Effector memory CD8-positive, alpha-beta T cell (primary cell): ENCODE data around the gene EFCAB12.

Experiments used
- ATAC-seq: fragments of 150-1000 bp; cut with Tn5 transposase; replicated peaks from 2 replicates; pipeline ENCODE4 v1.10.0; 2021; ENCODE audit warnings: mild to moderate bottlenecking, moderate library complexity
- DNase-seq, 3 experiments: peaks; one replicate each; pipeline ENCODE4 v3.0.0; 2021
- H3K27ac Mint-ChIP-seq, 2 donors: one replicate each; pipeline ENCODE4 v1.8.0; 2022; ENCODE audit warnings: mild to moderate bottlenecking in 2 of 2, mixed read lengths in 2 of 2, moderate library complexity in 2 of 2
- H3K27me3 Mint-ChIP-seq, 2 donors: one replicate each; pipeline ENCODE4 v1.8.0; 2022; ENCODE audit warnings: mixed read lengths in 2 of 2
- H3K36me3 Mint-ChIP-seq: one replicate; pipeline ENCODE4 v1.8.0; 2022; ENCODE audit warnings: mild to moderate bottlenecking, moderate library complexity, mixed read lengths; ENCODE audit not compliant: insufficient read depth
- H3K4me1 Mint-ChIP-seq, 2 donors: one replicate each; pipeline ENCODE4 v1.8.0; 2022; ENCODE audit warnings: low read depth in 2 of 2, mixed read lengths in 2 of 2
- H3K4me3 Mint-ChIP-seq, 2 donors: one replicate each; pipeline ENCODE4 v1.8.0; 2022; ENCODE audit warnings: mild to moderate bottlenecking in 2 of 2, mixed read lengths in 2 of 2, moderate library complexity in 2 of 2
- H3K9me3 Mint-ChIP-seq, 2 donors: one replicate each; pipeline ENCODE4 v1.8.0; 2022; ENCODE audit warnings: mixed read lengths in 2 of 2
- total RNA-seq, 9 experiments: gene quantifications; one replicate each; lab custom pipeline; 2026; lab: John Stamatoyannopoulos, UW

The EFCAB12 gene
- 0.43 to 3.6 (median 2.2) reads per million in 9 experiments for total RNA-seq

- DNase-seq (peak; percentile 81 to 87 (median 86)), ATAC-seq (peak; percentile 97)
- Mint-ChIP-seq H3K4me3 (peak within 1 kb of the TSS; percentile 62 to 80), H3K36me3 (peaks cover 55% of the 10 kb centered on the region), H3K27ac (peak within 1 kb of the TSS; percentile 29 to 77), H3K9me3 (no peaks in the 10 kb centered on the region), H3K4me1 (peaks cover 10 to 17% of the 10 kb centered on the region in 2 donors), H3K27me3 (peaks cover 0 to 11% of the 10 kb centered on the region in 2 donors)
These were observed at the start of gene EFCAB12 for GRCh38 chr3:129428376-129429079. TSS of gene EFCAB12 (minus strand) at chr3:129428636. CDS start at chr3:129428488, 148 bp downstream.

- Mint-ChIP-seq H3K4me1 (peaks cover 0 to under 1% of the 10 kb centered on the region in 2 donors), H3K9me3 (no peaks in the 10 kb centered on the region), H3K27me3 (no peaks in the 10 kb centered on the region), H3K4me3 (no peak overlapping the region), H3K27ac (no peak overlapping the region), H3K36me3 (peaks cover 4% of the 10 kb centered on the region)
- DNase-seq, result no peak
- no peak for ATAC-seq
These were observed 48.1 kb upstream of the EFCAB12 start for GRCh38 chr3:129476586-129476985.

GRCh38 chr3:129475863-129476262, 47.4 kb upstream of the EFCAB12 start:
- Mint-ChIP-seq H3K27ac (no peak overlapping the region), H3K9me3 (no peaks in the 10 kb centered on the region), H3K4me1 (no peaks in the 10 kb centered on the region), H3K36me3 (peaks cover 4% of the 10 kb centered on the region), H3K4me3 (no peak overlapping the region), H3K27me3 (no peaks in the 10 kb centered on the region)
- DNase-seq, result no peak
- no peak for ATAC-seq

- DNase-seq, result no peak
- peaks cover 4% of the 10 kb centered on the region for H3K36me3 Mint-ChIP-seq
- H3K27me3 Mint-ChIP-seq, result no peaks in the 10 kb centered on the region
These were observed 46.8 kb upstream of the EFCAB12 start for GRCh38 chr3:129474984-129475804.

GRCh38 chr3:129473769-129474152, 45.3 kb upstream of the EFCAB12 start:
- ATAC-seq, result no peak
- Mint-ChIP-seq H3K27me3 (no peaks in the 10 kb centered on the region), H3K4me3 (no peak overlapping the region), H3K9me3 (no peaks in the 10 kb centered on the region), H3K36me3 (peaks cover 4% of the 10 kb centered on the region), H3K27ac (no peak overlapping the region), H3K4me1 (no peaks in the 10 kb centered on the region)
- no peak for DNase-seq

More at GRCh38 chr3:129474984-129475804, 46.8 kb upstream of the EFCAB12 start:
- ATAC-seq, result no peak
- H3K27ac Mint-ChIP-seq, result no peak overlapping the region
- no peaks in the 10 kb centered on the region for H3K9me3 Mint-ChIP-seq
- H3K4me1 Mint-ChIP-seq, result no peaks in the 10 kb centered on the region
- no peak overlapping the region for H3K4me3 Mint-ChIP-seq

- Mint-ChIP-seq H3K27me3 (no peaks in the 10 kb centered on the region), H3K36me3 (peaks cover 4% of the 10 kb centered on the region), H3K9me3 (no peaks in the 10 kb centered on the region), H3K27ac (no peak overlapping the region), H3K4me3 (no peak overlapping the region), H3K4me1 (no peaks in the 10 kb centered on the region)
- no peak for DNase-seq
- ATAC-seq, result no peak
These were observed 44.8 kb upstream of the EFCAB12 start for GRCh38 chr3:129473067-129473768.

GRCh38 chr3:129470861-129471260, 42.4 kb upstream of the EFCAB12 start:
- Mint-ChIP-seq H3K9me3 (no peaks in the 10 kb centered on the region), H3K4me1 (no peaks in the 10 kb centered on the region), H3K27me3 (no peaks in the 10 kb centered on the region), H3K27ac (no peak overlapping the region), H3K4me3 (no peak overlapping the region), H3K36me3 (peaks cover under 1% of the 10 kb centered on the region)
- DNase-seq, result no peak
- ATAC-seq, result no peak

- no peaks in the 10 kb centered on the region for H3K4me1 Mint-ChIP-seq
- no peaks in the 10 kb centered on the region for H3K9me3 Mint-ChIP-seq
- no peak overlapping the region for H3K4me3 Mint-ChIP-seq
- H3K27ac Mint-ChIP-seq, result peak overlapping the region in 1 of 2 donors; percentile 1
- ATAC-seq (no peak), DNase-seq (no peak)
- peaks cover 5% of the 10 kb centered on the region for H3K36me3 Mint-ChIP-seq
- no peaks in the 10 kb centered on the region for H3K27me3 Mint-ChIP-seq
These were observed 40.6 kb upstream of the EFCAB12 start for GRCh38 chr3:129469026-129469425.

GRCh38 chr3:129467932-129468331, 39.5 kb upstream of the EFCAB12 start:
- no peaks in the 10 kb centered on the region for H3K9me3 Mint-ChIP-seq
- no peaks in the 10 kb centered on the region for H3K27me3 Mint-ChIP-seq
- no peak overlapping the region for H3K27ac Mint-ChIP-seq
- no peak for DNase-seq
- no peaks in the 10 kb centered on the region for H3K4me1 Mint-ChIP-seq
- no peak overlapping the region for H3K4me3 Mint-ChIP-seq
- peaks cover 5% of the 10 kb centered on the region for H3K36me3 Mint-ChIP-seq
- no peak for ATAC-seq

- ATAC-seq (no peak), DNase-seq (no peak)
- H3K4me3 Mint-ChIP-seq, result no peak overlapping the region
- no peaks in the 10 kb centered on the region for H3K27me3 Mint-ChIP-seq
- no peaks in the 10 kb centered on the region for H3K9me3 Mint-ChIP-seq
- H3K4me1 Mint-ChIP-seq, result no peaks in the 10 kb centered on the region
- peaks cover 5% of the 10 kb centered on the region for H3K36me3 Mint-ChIP-seq
- no peak overlapping the region for H3K27ac Mint-ChIP-seq
These were observed 35.3 kb upstream of the EFCAB12 start for GRCh38 chr3:129463716-129464115.

GRCh38 chr3:129463094-129463493, 34.7 kb upstream of the EFCAB12 start:
- DNase-seq (no peak), ATAC-seq (no peak)
- Mint-ChIP-seq H3K27me3 (no peaks in the 10 kb centered on the region), H3K27ac (no peak overlapping the region), H3K36me3 (peaks cover 5% of the 10 kb centered on the region), H3K4me3 (no peak overlapping the region), H3K9me3 (no peaks in the 10 kb centered on the region), H3K4me1 (no peaks in the 10 kb centered on the region)

GRCh38 chr3:129462361-129462968, 34.0 kb upstream of the EFCAB12 start:
- Mint-ChIP-seq H3K9me3 (no peaks in the 10 kb centered on the region), H3K27me3 (no peaks in the 10 kb centered on the region), H3K4me1 (no peaks in the 10 kb centered on the region), H3K36me3 (peaks cover 5% of the 10 kb centered on the region), H3K27ac (no peak overlapping the region), H3K4me3 (no peak overlapping the region)
- no peak for ATAC-seq
- no peak for DNase-seq

- Mint-ChIP-seq H3K36me3 (peaks cover 5% of the 10 kb centered on the region), H3K9me3 (no peaks in the 10 kb centered on the region), H3K4me1 (no peaks in the 10 kb centered on the region), H3K27me3 (no peaks in the 10 kb centered on the region), H3K27ac (no peak overlapping the region), H3K4me3 (no peak overlapping the region)
- DNase-seq (no peak), ATAC-seq (no peak)
These were observed 33.2 kb upstream of the EFCAB12 start for GRCh38 chr3:129461461-129462146.
